Measurements from ENCODE around the gene MATN3.

Gene MATN3

DNA sequence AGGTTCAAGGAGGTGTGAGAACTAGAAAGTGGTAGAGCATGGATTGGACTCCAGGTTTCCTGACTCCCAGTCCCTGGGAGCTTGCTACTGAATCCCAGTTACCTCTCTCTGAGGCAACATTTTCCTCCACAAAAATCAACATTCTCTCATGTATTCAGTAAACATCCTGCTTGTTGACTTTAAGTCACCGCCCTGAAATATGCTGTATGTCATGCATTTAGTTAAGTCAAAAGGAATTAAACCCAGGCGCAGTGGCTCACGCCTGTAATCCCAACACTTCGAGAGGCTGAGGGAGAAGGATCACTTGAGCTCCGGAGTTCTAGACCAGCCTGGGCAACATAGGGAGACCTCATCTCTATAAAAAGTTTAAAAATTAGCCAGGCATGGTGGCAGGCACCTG lies 3.8 kb downstream of the MATN3 start:
- Histone ChIP-seq H3K79me2 (ENCODE audit: insufficient read depth, low read length) (no peaks in the 10 kb centered on the region), H3K27me3 (ENCODE audit: insufficient read depth, low read length, poor library complexity, severe bottlenecking) (no peaks in the 10 kb centered on the region), H3K9me3 (ENCODE audit: insufficient read depth, low read depth, low read length) (no peaks in the 10 kb centered on the region), H2AFZ (ENCODE audit: low read length) (no peak overlapping the region), H3F3A (ENCODE audit: low read depth) (no peaks in the 10 kb centered on the region), H3K4me2 (ENCODE audit: low read depth, low read length, poor library complexity, severe bottlenecking) (no peak overlapping the region), H3K9ac (ENCODE audit: low read depth, low read length, poor library complexity, severe bottlenecking) (no peak overlapping the region), H4K20me1 (ENCODE audit: insufficient read depth, low read length, poor library complexity, severe bottlenecking) (no peaks in the 10 kb centered on the region), H3K4me1 (ENCODE audit: insufficient read depth, low read length, poor library complexity, severe bottlenecking) (no peaks in the 10 kb centered on the region), H3K4me3 (ENCODE audit: low read length, poor library complexity, severe bottlenecking) (no peak overlapping the region), H3K36me3 (ENCODE audit: insufficient read depth, low read length) (no peaks in the 10 kb centered on the region), H3K9me2 (replicated peaks; ENCODE audit: low read depth, low read length) (no peaks in the 10 kb centered on the region)
- TF ChIP-seq, protein P1, sequence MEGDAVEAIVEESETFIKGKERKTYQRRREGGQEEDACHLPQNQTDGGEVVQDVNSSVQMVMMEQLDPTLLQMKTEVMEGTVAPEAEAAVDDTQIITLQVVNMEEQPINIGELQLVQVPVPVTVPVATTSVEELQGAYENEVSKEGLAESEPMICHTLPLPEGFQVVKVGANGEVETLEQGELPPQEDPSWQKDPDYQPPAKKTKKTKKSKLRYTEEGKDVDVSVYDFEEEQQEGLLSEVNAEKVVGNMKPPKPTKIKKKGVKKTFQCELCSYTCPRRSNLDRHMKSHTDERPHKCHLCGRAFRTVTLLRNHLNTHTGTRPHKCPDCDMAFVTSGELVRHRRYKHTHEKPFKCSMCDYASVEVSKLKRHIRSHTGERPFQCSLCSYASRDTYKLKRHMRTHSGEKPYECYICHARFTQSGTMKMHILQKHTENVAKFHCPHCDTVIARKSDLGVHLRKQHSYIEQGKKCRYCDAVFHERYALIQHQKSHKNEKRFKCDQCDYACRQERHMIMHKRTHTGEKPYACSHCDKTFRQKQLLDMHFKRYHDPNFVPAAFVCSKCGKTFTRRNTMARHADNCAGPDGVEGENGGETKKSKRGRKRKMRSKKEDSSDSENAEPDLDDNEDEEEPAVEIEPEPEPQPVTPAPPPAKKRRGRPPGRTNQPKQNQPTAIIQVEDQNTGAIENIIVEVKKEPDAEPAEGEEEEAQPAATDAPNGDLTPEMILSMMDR (conservative IDR thresholded peaks at IDR 0.05; ENCODE audit: low read length): no peak
- no peak for TF ChIP-seq EZH2phosphoT487 (IDR thresholded peaks at IDR 0.05; ENCODE audit: borderline replicate concordance)

DNA sequence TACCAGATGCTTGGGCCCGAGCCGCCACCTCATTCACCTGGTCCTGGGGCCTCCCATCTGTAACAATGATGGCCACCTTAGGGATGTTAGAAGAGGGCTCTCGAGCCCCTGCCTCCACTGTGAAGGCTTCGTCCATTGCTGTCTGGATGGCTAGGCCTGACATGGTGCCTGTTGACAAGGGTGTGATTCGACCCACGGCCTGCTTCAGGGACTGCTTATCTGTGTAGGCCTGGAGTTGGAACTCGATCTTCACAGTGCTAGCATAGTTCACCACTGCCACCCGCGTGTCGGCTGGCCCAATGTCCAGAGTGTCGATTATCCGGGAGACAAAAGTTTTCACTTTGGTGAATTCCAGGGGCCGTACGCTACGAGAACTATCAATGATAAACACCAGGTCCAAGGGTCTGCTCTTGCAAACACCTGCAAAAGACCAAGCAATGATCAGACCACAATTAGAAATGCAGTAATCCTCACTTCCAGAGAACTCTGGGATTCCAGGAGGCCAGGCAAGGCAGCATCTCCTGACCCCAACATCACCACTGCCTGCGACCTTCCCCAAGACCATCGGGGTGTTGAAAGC lies 6.5 kb downstream of the MATN3 start:
- TF ChIP-seq, protein P1 (conservative IDR thresholded peaks at IDR 0.05; ENCODE audit: low read length): no peak
- no peak for TF ChIP-seq EZH2phosphoT487 (IDR thresholded peaks at IDR 0.05; ENCODE audit: borderline replicate concordance)
- H2AFZ ChIP-seq (ENCODE audit: low read length): no peak overlapping the region
- no peak overlapping the region for H3K4me2 ChIP-seq (ENCODE audit: low read depth, low read length, poor library complexity, severe bottlenecking)

DNA sequence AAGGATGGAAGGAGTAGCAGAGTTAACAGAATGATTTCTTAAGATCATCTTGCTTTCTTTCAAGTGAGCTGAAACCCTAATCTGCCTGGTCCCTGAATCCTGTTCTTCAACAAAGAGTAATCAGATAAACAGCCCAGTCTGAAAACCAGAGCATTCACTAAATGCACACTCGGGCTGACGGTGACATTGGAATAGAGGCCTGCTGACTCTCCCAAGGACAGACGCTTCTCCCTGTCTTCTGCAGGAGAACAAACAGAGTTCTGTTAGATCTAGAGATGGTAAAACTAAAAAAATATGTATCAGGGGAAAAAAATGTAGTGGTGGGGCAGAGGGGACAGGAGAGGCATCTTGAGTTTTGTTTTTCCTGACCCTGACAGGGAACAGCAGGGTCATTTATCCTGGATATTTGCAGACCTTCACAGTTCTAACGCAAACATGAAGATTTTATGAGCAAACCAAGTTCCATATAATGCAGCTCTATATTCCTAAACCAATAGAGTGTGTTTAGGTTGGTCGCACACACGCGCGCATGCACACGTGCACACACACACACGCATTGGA lies 7.3 kb downstream of the MATN3 start:
- H3K9me2 ChIP-seq (replicated peaks; ENCODE audit: low read depth, low read length): no peaks in the 10 kb centered on the region
- no peak overlapping the region for H3K9ac ChIP-seq (ENCODE audit: low read depth, low read length, poor library complexity, severe bottlenecking)
- H2AFZ ChIP-seq (ENCODE audit: low read length): no peak overlapping the region
- no peak for TF ChIP-seq EZH2phosphoT487 (IDR thresholded peaks at IDR 0.05; ENCODE audit: borderline replicate concordance)
- TF ChIP-seq, protein P1 (conservative IDR thresholded peaks at IDR 0.05; ENCODE audit: low read length): no peak
- H3K36me3 ChIP-seq (ENCODE audit: insufficient read depth, low read length): no peaks in the 10 kb centered on the region
- no peaks in the 10 kb centered on the region for H3K4me1 ChIP-seq (ENCODE audit: insufficient read depth, low read length, poor library complexity, severe bottlenecking)
- no peaks in the 10 kb centered on the region for H3K27me3 ChIP-seq (ENCODE audit: insufficient read depth, low read length, poor library complexity, severe bottlenecking)
- H3K4me2 ChIP-seq (ENCODE audit: low read depth, low read length, poor library complexity, severe bottlenecking): no peak overlapping the region
- no peaks in the 10 kb centered on the region for H4K20me1 ChIP-seq (ENCODE audit: insufficient read depth, low read length, poor library complexity, severe bottlenecking)
- no peaks in the 10 kb centered on the region for H3K79me2 ChIP-seq (ENCODE audit: insufficient read depth, low read length)
- H3F3A ChIP-seq (ENCODE audit: low read depth): no peaks in the 10 kb centered on the region
- no peaks in the 10 kb centered on the region for H3K9me3 ChIP-seq (ENCODE audit: insufficient read depth, low read depth, low read length)
- H3K4me3 ChIP-seq (ENCODE audit: low read length, poor library complexity, severe bottlenecking): no peak overlapping the region

More for the DNA sequence above, 6.5 kb downstream of the MATN3 start:
- Histone ChIP-seq H3K9me3 (ENCODE audit: insufficient read depth, low read depth, low read length) (no peaks in the 10 kb centered on the region), H4K20me1 (ENCODE audit: insufficient read depth, low read length, poor library complexity, severe bottlenecking) (no peaks in the 10 kb centered on the region), H3K27me3 (ENCODE audit: insufficient read depth, low read length, poor library complexity, severe bottlenecking) (no peaks in the 10 kb centered on the region), H3K36me3 (ENCODE audit: insufficient read depth, low read length) (no peaks in the 10 kb centered on the region), H3K79me2 (ENCODE audit: insufficient read depth, low read length) (no peaks in the 10 kb centered on the region), H3K4me3 (ENCODE audit: low read length, poor library complexity, severe bottlenecking) (no peak overlapping the region), H3K9ac (ENCODE audit: low read depth, low read length, poor library complexity, severe bottlenecking) (no peak overlapping the region), H3K4me1 (ENCODE audit: insufficient read depth, low read length, poor library complexity, severe bottlenecking) (no peaks in the 10 kb centered on the region), H3K9me2 (replicated peaks; ENCODE audit: low read depth, low read length) (no peaks in the 10 kb centered on the region), H3F3A (ENCODE audit: low read depth) (no peaks in the 10 kb centered on the region)
